Measurements from ENCODE around the gene TRAPPC14.

TRAPPC14 gene

GRCh38 chr7:100122568-100122967 lies 36.0 kb downstream of the TRAPPC14 start:
- DNase-seq: no peak

GRCh38 chr7:100122067-100122466 lies 36.5 kb downstream of the TRAPPC14 start:
- peak; percentile 91 to 98 for DNase-seq

GRCh38 chr7:100120733-100121036 lies 37.8 kb downstream of the TRAPPC14 start:
- no peak for DNase-seq

GRCh38 chr7:100119970-100120732 lies 38.4 kb downstream of the TRAPPC14 start:
- DNase-seq: peak in 1 of 2 experiments; percentile 66

GRCh38 chr7:100119072-100119969 lies 39.2 kb downstream of the TRAPPC14 start, which contains the start of the genes CNPY4 and TAF6:
Gene CNPY4 (plus strand): TSS chr7:100119634. CDS start chr7:100119745, 111 bp downstream.
Gene TAF6 (minus strand): TSS chr7:100119358. CDS start chr7:100114209, 5,149 bp downstream.
- peak; percentile 95 to 96 for DNase-seq

- DNase-seq: no peak
Observed at GRCh38 chr7:100118388-100119071, 40.0 kb downstream of the TRAPPC14 start.

- no peak for DNase-seq
Observed at GRCh38 chr7:100115026-100115425, 43.5 kb downstream of the TRAPPC14 start.

GRCh38 chr7:100111914-100112313 lies 46.6 kb downstream of the TRAPPC14 start:
- DNase-seq: no peak

GRCh38 chr7:100111156-100111555 lies 47.4 kb downstream of the TRAPPC14 start:
- DNase-seq: no peak

- DNase-seq: no peak
Observed at GRCh38 chr7:100109521-100110163, 48.9 kb downstream of the TRAPPC14 start.

GRCh38 chr7:100107890-100108289 lies 50.6 kb downstream of the TRAPPC14 start:
- no peak for DNase-seq

GRCh38 chr7:100107125-100107737 lies 51.3 kb downstream of the TRAPPC14 start:
- no peak for DNase-seq

GRCh38 chr7:100106633-100107032 lies 51.9 kb downstream of the TRAPPC14 start:
- DNase-seq: no peak

- no peak for DNase-seq
Observed at GRCh38 chr7:100105534-100105933, 53.0 kb downstream of the TRAPPC14 start.
